ENCODE results near the gene ZNF362.
"Not testable (repeated sequence)": the region's sequence is repeated elsewhere in the genome, so short reads cannot be mapped to it uniquely, and the experiment has no call there.

ZNF362 gene

GRCh38 chr1:33256471-33257206 lies at the start of gene ZNF362:
Gene ZNF362 (plus strand): TSS chr1:33256492. CDS start chr1:33270575, 14,083 bp downstream.
- DNase-seq (ENCODE audit: low spot score) (no peak), FAIRE-seq (no peak)

- no peak for FAIRE-seq
- DNase-seq (ENCODE audit: low spot score) = no peak
Observed at GRCh38 chr1:33211972-33212371, 44.3 kb upstream of the ZNF362 start.

DNA sequence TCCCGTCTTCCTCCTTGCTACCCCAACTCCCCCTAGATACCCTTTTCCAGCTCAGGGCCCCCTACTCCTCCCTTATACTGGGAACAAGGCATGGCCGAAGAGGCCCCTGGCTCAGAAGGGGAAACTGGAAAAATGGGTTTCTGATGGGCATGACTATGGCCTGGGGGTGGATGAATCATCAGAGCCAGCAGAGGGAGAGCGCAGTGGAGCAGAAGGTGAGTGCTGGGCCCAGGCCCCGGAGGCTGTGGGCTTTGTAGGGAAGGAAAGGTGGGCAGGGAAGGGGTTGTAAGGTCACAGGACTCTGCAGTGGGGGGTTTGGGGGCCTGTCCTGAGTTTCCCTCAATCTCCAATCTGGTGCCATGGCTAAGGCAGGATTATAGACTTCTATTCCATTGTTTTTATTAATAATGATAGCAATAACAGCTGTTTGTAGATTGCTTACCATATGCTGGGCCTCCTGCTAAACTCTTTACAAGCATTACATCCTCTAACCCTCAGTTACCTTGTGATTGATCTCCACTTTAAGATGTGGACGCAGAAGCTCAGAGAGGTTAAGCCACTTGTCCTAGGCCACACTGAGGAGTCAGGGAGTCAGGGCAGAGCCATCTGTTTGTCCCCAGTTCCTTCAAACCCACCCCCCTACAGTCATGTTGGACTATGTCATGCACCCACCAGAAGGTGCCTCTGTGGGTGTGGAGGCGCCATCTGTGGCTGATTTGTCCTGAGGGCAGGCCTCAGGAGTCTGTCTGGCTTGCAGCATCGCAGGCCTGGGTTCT lies 36.2 kb upstream of the ZNF362 start:
- no peak for FAIRE-seq

GRCh38 chr1:33220676-33221384 lies 35.5 kb upstream of the ZNF362 start:
- DNase-seq (ENCODE audit: low spot score) (no peak), FAIRE-seq (no peak)

More for the DNA sequence above, 36.2 kb upstream of the ZNF362 start:
- no peak for DNase-seq (ENCODE audit: low spot score)

- no peak for DNase-seq (ENCODE audit: low spot score)
- FAIRE-seq = no peak
Observed at GRCh38 chr1:33221385-33221758, 34.9 kb upstream of the ZNF362 start.

- no peak for FAIRE-seq
- DNase-seq (ENCODE audit: low spot score) = no peak
Observed at GRCh38 chr1:33222381-33222780, 33.9 kb upstream of the ZNF362 start.

GRCh38 chr1:33224166-33224707 lies 32.1 kb upstream of the ZNF362 start:
- FAIRE-seq (no peak), DNase-seq (ENCODE audit: low spot score) (no peak)

DNA sequence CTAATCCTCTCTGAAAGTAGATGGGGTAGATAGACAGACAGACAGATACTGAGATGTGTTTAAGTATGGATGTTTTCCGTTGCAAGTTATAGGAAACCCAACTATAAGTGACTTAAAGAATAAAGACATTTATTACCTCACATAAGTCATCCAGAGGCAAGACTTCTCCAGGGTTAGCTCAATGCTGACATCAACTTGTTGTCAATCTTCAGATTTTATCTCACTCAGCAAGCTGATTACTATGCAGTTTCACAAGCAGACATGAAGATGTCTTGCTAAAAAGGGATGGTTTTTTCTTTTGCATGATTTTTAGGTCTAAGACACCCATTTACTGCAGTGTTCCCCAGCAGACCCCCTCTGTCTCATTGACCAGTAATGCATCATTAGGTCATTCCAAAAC lies 30.7 kb upstream of the ZNF362 start:
- no peak for DNase-seq (ENCODE audit: low spot score)
- FAIRE-seq = no peak

- no peak for FAIRE-seq
Observed at GRCh38 chr1:33228935-33229487, 27.3 kb upstream of the ZNF362 start.

GRCh38 chr1:33231166-33231565 lies 25.1 kb upstream of the ZNF362 start:
- DNase-seq (ENCODE audit: low spot score) (no peak), FAIRE-seq (no peak)

More at GRCh38 chr1:33228935-33229487, 27.3 kb upstream of the ZNF362 start:
- DNase-seq (ENCODE audit: low spot score) = no peak

DNA sequence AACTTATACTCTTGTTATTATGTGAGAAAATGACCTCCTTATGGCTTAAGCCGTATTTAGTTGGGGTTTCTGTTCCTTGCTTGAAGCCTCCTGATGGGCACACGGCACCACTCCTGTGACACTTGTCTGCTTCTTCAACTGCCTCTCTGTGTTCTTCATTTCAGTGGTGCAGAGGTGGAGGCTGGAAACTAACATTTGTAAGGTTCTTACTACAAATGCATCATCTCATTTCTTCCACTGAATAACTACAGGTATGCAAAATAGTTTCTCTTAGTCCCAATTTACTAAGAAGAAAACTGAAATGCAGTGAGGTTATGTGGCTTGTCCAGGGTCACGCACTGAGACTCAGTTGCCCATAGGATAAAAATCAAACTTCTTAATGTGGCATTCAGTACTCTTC lies 23.6 kb upstream of the ZNF362 start:
- DNase-seq (ENCODE audit: low spot score) (no peak), FAIRE-seq (no peak)

DNA sequence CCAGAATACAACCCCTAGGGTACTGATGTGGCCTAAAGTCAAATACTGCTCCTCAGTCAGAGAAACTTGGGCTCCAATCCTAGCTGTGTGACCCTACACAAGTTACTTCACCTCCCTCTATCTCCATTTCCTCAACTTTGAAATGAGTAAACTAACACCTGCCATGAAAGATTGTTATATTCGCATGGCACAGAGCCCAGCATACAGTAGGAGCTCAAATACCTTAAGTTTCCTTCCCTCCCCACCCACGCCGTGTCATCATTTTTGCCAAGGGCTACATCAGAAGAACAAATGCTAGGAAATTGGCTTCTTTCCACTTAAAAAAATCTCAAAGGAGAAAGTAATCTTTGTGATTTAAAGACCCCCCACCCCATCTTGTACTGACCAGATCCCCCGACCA lies 22.2 kb upstream of the ZNF362 start:
- DNase-seq (ENCODE audit: low spot score) (no peak), FAIRE-seq (no peak)

DNA sequence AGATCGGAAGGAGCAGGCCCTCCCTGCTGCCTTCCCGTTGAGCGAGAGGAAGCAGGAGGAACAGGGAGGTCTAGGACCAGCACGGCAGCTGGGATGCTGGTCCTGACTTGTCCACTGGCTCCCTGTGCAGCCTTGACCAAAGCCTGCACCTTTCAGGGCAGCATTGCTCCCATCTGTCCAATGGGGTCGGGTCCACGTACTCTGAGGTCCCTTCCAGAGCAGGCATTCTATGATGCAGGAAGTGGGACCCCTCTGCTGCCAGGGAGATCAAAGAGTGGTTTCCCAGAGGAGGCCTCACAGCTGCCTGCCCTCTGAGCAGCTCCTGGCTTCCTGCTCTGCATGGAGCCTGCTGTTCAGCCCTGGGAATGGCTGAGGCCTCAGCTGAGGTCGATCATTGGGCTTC lies 21.7 kb upstream of the ZNF362 start:
- FAIRE-seq (no peak), DNase-seq (ENCODE audit: low spot score) (no peak)

- FAIRE-seq (no peak), DNase-seq (ENCODE audit: low spot score) (no peak)
Observed at GRCh38 chr1:33235521-33235920, 20.8 kb upstream of the ZNF362 start.

DNA sequence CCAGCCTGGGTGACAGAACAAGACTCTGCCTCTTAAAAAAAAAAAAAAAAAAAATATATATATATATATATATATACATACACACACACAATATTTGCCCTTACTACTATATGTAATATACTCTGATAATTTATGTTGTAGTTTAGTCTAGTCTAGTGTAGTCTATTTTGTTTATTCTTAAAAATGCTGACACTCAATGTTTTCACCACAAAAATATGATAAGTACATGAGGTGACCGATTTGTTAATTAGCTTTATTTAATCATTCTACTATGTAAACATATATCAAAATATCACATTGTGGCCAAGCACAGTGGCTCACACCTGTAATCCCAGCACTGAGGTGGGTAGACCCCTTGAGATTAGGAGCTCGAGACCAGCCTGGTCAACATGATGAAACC lies 19.8 kb upstream of the ZNF362 start:
- FAIRE-seq = no peak

DNA sequence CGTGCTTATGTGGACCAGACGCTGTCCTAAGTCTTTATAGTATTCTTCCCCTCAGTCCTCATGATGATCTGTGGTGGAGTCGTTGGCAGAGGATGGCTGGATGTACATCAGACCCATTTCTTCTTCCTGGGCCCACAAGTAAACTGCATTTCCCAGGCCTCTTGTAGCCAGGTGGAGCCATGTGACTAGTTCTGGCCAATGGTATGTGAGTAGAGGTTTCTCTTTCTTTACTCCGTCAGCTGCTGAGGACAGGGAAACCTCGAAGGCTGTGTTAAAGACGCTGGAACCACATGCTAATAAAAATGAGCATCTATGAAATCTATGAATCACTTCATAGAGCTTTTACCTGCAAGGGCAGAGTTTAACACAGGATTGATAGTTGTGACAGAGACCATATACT lies 18.7 kb upstream of the ZNF362 start:
- FAIRE-seq (no peak), DNase-seq (ENCODE audit: low spot score) (no peak)

More for the DNA sequence above, 19.8 kb upstream of the ZNF362 start:
- DNase-seq (ENCODE audit: low spot score) = no peak

- FAIRE-seq; DNase-seq (ENCODE audit: low spot score): not testable (repeated sequence)
Observed at GRCh38 chr1:33238194-33238724, 18.0 kb upstream of the ZNF362 start.

GRCh38 chr1:33239410-33239809 lies 16.9 kb upstream of the ZNF362 start:
- not testable (repeated sequence) for DNase-seq (ENCODE audit: low spot score); FAIRE-seq

GRCh38 chr1:33241866-33242265 lies 14.4 kb upstream of the ZNF362 start:
- DNase-seq (ENCODE audit: low spot score) (no peak), FAIRE-seq (no peak)

- no peak for FAIRE-seq
- no peak for DNase-seq (ENCODE audit: low spot score)
Observed at GRCh38 chr1:33242652-33243051, 13.6 kb upstream of the ZNF362 start.

DNA sequence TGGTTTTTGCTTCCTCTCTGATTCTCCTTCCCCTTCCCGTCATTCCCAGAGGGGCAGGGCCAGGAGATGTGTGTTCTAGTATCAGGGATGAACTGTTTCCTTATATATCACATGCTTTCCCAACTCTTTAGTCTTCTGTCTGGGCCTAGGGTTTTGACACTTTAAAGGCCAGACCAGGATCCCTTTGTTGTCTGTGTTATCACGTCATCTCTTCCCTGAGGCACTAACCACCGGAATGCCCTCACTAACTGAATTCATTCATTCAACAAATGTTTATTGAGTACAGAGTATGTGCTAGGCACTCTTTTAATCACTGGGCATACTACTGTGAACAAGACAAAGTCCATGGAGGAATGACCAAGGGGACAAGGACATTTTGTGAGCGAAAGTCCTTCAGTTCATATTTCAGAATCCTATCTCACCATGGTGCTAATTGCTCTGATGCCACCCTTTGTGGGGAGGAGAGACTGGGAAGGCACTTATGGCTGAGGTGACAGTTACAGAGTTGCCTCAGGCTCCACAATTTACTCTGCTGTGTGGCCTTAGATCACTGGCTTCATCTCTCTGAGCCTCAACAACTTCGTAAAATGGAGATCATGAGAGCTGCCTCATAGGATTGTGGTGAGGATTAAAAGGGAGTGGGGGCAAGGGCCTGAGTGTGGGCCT lies 12.0 kb upstream of the ZNF362 start:
- FAIRE-seq = no peak
- no peak for DNase-seq (ENCODE audit: low spot score)
